GM23338 (cell line): ENCODE data around the gene PLCL1. TPM values are rescaled to one million over a fixed set of nuclear protein-coding genes. Genes with fewer than 3 reads are reported as not detected.

ENCODE experiments used
- ATAC-seq: fragments of 200-7000 bp; cut with Tn5 transposase; 3 replicates; pipeline ENCODE4 v1.9.1; 2020
- DNase-seq: peaks from one replicate; pipeline ENCODE4 v3.0.0-alpha.2; 2015; ENCODE audit warnings: low spot score
- H2AFZ ChIP-seq: fragments of 200-600 bp; sonication (generic); 2 replicates; pipeline ENCODE4 v1.8.0; 2016; ENCODE audit warnings: antibody characterized with exemption, mild to moderate bottlenecking, moderate library complexity
- H3F3A ChIP-seq: fragments of 200-600 bp; sonication (generic); replicated peaks from 2 replicates; pipeline ENCODE4 v1.8.0; 2017; ENCODE audit warnings: antibody characterized with exemption, mixed run types, low read depth
- H3K27ac ChIP-seq: fragments of 200-600 bp; sonication (generic); 2 replicates; pipeline ENCODE4 v1.6.1; 2016; ENCODE audit warnings: low read depth
- H3K27me3 ChIP-seq: fragments of 200-600 bp; sonication (generic); 2 replicates; pipeline ENCODE4 v1.8.0; 2016; ENCODE audit warnings: mild to moderate bottlenecking, mixed run types, moderate library complexity; ENCODE audit not compliant: insufficient read depth
- H3K36me3 ChIP-seq: fragments of 200-600 bp; sonication (generic); 2 replicates; pipeline ENCODE4 v1.8.0; 2016; ENCODE audit warnings: mild to moderate bottlenecking; ENCODE audit not compliant: insufficient read depth
- H3K4me1 ChIP-seq: fragments of 200-600 bp; sonication (generic); 2 replicates; pipeline ENCODE4 v1.8.0; 2016; ENCODE audit warnings: mild to moderate bottlenecking, moderate library complexity; ENCODE audit not compliant: insufficient read depth
- H3K4me2 ChIP-seq: fragments of 200-600 bp; sonication (generic); 2 replicates; pipeline ENCODE4 v1.7.1; 2017; ENCODE audit warnings: mixed run types
- H3K4me3 ChIP-seq: fragments of 200-600 bp; sonication (generic); 2 replicates; pipeline ENCODE4 v1.6.1; 2016; ENCODE audit warnings: mixed run types
- H3K79me2 ChIP-seq: fragments of 200-600 bp; sonication (generic); replicated peaks from 2 replicates; pipeline ENCODE4 v1.8.0; 2017; ENCODE audit warnings: mild to moderate bottlenecking; ENCODE audit not compliant: insufficient read depth
- H3K9me2 ChIP-seq: fragments of 200-600 bp; sonication (generic); 2 replicates; pipeline ENCODE4 v1.8.0; 2017; ENCODE audit not compliant: insufficient read depth
- H4K20me1 ChIP-seq: fragments of 200-600 bp; sonication (generic); replicated peaks from 2 replicates; pipeline ENCODE4 v1.8.0; 2017; ENCODE audit warnings: mild to moderate bottlenecking; ENCODE audit not compliant: insufficient read depth
- H3K27ac Mint-ChIP-seq: 2 replicates; pipeline ENCODE4 v1.8.0; 2020; ENCODE audit warnings: inconsistent platforms, mild to moderate bottlenecking, moderate library complexity, mixed read lengths
- H3K27me3 Mint-ChIP-seq: 3 replicates; pipeline ENCODE4 v1.8.0; 2022; ENCODE audit warnings: low read depth, mild to moderate bottlenecking, moderate library complexity, mixed read lengths, inconsistent platforms; ENCODE audit not compliant: insufficient read depth, poor library complexity
- H3K36me3 Mint-ChIP-seq: 3 replicates; pipeline ENCODE4 v1.8.0; 2021; ENCODE audit warnings: low read depth, mild to moderate bottlenecking, inconsistent platforms, moderate library complexity, mixed read lengths
- H3K4me1 Mint-ChIP-seq: 3 replicates; pipeline ENCODE4 v1.8.0; 2020; ENCODE audit warnings: mild to moderate bottlenecking, inconsistent platforms, mixed read lengths
- H3K4me3 Mint-ChIP-seq: 3 replicates; pipeline ENCODE4 v1.8.0; 2021; ENCODE audit warnings: moderate library complexity, mild to moderate bottlenecking, inconsistent platforms, mixed read lengths
- H3K9me3 Mint-ChIP-seq: 3 replicates; pipeline ENCODE4 v1.8.0; 2020; ENCODE audit warnings: moderate library complexity, mild to moderate bottlenecking, inconsistent platforms, mixed read lengths
- CREB1 ChIP-seq: fragments of 250-450 bp; sonication (Bioruptor Pico); IDR thresholded peaks from 2 replicates; pipeline ENCODE4 v1.5.0; 2020; ENCODE audit warnings: low read depth, mild to moderate bottlenecking, moderate library complexity
- EZH2 ChIP-seq: fragments of 200-600 bp; sonication (generic); IDR thresholded peaks from one replicate; pipeline ENCODE4 v1.8.0; 2017; ENCODE audit warnings: antibody characterized with exemption, mild to moderate bottlenecking, low read depth; ENCODE audit not compliant: unreplicated experiment
- EZH2phosphoT487 ChIP-seq: fragments of 200-600 bp; sonication (generic); IDR thresholded peaks from one replicate; pipeline ENCODE4 v1.8.1; 2018; ENCODE audit warnings: antibody characterized with exemption; ENCODE audit not compliant: unreplicated experiment
- JUNB ChIP-seq: IDR thresholded peaks from one replicate; pipeline ENCODE4 v1.6.1; 2016; ENCODE audit warnings: antibody characterized with exemption; ENCODE audit not compliant: unreplicated experiment
- NANOG ChIP-seq: IDR thresholded peaks from 2 replicates; pipeline ENCODE4 v1.6.1; 2016; ENCODE audit warnings: antibody characterized with exemption, borderline replicate concordance
- POLR2AphosphoS5 ChIP-seq: IDR thresholded peaks from 2 replicates; pipeline ENCODE4 v1.6.1; 2016; ENCODE audit warnings: antibody characterized with exemption, low read depth
- STAT1 ChIP-seq: IDR thresholded peaks from one replicate; pipeline ENCODE4 v1.6.1; 2016; ENCODE audit warnings: antibody characterized with exemption; ENCODE audit not compliant: unreplicated experiment
- ZNF331 ChIP-seq: fragments of 250-450 bp; sonication (Bioruptor Pico); IDR thresholded peaks from 2 replicates; pipeline ENCODE4 v1.5.0; 2020; ENCODE audit warnings: low read depth, mild to moderate bottlenecking, moderate library complexity
- polyA plus RNA-seq: library from polyadenylated mRNA; unstranded; fragments of >200 nt; fragmentation: Nextera tagmentation; extraction: Ambion mirVana; gene quantifications from 2 replicates; pipeline ENCODE4 v1.2.1, GENCODE V29; 2016
- total RNA-seq: library from RNA; depleted of rRNA; stranded (reverse); fragments of >200 nt; shearing (Covaris generic); gene quantifications from 2 replicates; pipeline ENCODE4 v1.2.3, GENCODE V29; 2014
- TF ChIP-seq, protein P1 (sequence below): fragments of 250-450 bp; sonication (Bioruptor Pico); IDR thresholded peaks from 2 replicates; pipeline ENCODE4 v1.5.0; 2020; ENCODE audit warnings: mild to moderate bottlenecking, moderate library complexity
- TF ChIP-seq, protein P2 (sequence below), 2 experiments: fragments of 200-600 bp in 1 of 2; sonication (generic) in 1 of 2; conservative IDR thresholded peaks; 2 replicates each; pipeline versions ENCODE4 v1.5.1 to v1.6.1; 2016 to 2017; ENCODE audit warnings: antibody characterized with exemption in 2 of 2, low read depth in 2 of 2, mild to moderate bottlenecking in 2 of 2, moderate library complexity in 1 of 2
- TF ChIP-seq, protein P3 (sequence below): IDR thresholded peaks from one replicate; pipeline ENCODE4 v1.6.1; 2018; ENCODE audit warnings: antibody characterized with exemption; ENCODE audit not compliant: unreplicated experiment

Gene PLCL1
- total and polyA plus RNA-seq, 2 experiments from 2014 or later, result not detected

- no peaks in the 10 kb centered on the region for H3F3A ChIP-seq
- peaks cover 5% of the 10 kb centered on the region; the same call in 1 of the 2 replicates for H3K9me2 ChIP-seq
- H3K27me3 ChIP-seq, result no peaks in the 10 kb centered on the region
- no peaks in the 10 kb centered on the region for H3K4me1 ChIP-seq
- H3K4me3 ChIP-seq, result no peak overlapping the region
- H3K27ac ChIP-seq, result no peak overlapping the region
- TF ChIP-seq JUNB (no peak), STAT1 (no peak), POLR2AphosphoS5 (no peak), ZNF331 (CRISPR knock-in tag) (no peak), EZH2phosphoT487 (no peak), NANOG (no peak), CREB1 (CRISPR knock-in tag) (no peak), EZH2 (no peak)
- TF ChIP-seq, protein P1, sequence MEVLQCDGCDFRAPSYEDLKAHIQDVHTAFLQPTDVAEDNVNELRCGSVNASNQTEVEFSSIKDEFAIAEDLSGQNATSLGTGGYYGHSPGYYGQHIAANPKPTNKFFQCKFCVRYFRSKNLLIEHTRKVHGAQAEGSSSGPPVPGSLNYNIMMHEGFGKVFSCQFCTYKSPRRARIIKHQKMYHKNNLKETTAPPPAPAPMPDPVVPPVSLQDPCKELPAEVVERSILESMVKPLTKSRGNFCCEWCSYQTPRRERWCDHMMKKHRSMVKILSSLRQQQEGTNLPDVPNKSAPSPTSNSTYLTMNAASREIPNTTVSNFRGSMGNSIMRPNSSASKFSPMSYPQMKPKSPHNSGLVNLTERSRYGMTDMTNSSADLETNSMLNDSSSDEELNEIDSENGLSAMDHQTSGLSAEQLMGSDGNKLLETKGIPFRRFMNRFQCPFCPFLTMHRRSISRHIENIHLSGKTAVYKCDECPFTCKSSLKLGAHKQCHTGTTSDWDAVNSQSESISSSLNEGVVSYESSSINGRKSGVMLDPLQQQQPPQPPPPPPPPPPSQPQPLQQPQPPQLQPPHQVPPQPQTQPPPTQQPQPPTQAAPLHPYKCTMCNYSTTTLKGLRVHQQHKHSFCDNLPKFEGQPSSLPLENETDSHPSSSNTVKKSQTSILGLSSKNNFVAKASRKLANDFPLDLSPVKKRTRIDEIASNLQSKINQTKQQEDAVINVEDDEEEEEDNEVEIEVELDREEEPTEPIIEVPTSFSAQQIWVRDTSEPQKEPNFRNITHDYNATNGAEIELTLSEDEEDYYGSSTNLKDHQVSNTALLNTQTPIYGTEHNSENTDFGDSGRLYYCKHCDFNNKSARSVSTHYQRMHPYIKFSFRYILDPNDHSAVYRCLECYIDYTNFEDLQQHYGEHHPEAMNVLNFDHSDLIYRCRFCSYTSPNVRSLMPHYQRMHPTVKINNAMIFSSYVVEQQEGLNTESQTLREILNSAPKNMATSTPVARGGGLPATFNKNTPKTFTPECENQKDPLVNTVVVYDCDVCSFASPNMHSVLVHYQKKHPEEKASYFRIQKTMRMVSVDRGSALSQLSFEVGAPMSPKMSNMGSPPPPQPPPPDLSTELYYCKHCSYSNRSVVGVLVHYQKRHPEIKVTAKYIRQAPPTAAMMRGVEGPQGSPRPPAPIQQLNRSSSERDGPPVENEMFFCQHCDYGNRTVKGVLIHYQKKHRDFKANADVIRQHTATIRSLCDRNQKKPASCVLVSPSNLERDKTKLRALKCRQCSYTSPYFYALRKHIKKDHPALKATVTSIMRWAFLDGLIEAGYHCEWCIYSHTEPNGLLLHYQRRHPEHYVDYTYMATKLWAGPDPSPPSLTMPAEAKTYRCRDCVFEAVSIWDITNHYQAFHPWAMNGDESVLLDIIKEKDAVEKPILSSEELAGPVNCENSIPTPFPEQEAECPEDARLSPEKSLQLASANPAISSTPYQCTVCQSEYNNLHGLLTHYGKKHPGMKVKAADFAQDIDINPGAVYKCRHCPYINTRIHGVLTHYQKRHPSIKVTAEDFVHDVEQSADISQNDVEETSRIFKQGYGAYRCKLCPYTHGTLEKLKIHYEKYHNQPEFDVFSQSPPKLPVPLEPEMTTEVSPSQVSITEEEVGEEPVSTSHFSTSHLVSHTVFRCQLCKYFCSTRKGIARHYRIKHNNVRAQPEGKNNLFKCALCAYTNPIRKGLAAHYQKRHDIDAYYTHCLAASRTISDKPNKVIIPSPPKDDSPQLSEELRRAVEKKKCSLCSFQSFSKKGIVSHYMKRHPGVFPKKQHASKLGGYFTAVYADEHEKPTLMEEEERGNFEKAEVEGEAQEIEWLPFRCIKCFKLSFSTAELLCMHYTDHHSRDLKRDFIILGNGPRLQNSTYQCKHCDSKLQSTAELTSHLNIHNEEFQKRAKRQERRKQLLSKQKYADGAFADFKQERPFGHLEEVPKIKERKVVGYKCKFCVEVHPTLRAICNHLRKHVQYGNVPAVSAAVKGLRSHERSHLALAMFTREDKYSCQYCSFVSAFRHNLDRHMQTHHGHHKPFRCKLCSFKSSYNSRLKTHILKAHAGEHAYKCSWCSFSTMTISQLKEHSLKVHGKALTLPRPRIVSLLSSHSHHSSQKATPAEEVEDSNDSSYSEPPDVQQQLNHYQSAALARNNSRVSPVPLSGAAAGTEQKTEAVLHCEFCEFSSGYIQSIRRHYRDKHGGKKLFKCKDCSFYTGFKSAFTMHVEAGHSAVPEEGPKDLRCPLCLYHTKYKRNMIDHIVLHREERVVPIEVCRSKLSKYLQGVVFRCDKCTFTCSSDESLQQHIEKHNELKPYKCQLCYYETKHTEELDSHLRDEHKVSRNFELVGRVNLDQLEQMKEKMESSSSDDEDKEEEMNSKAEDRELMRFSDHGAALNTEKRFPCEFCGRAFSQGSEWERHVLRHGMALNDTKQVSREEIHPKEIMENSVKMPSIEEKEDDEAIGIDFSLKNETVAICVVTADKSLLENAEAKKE, result no peak
- TF ChIP-seq, protein P2, sequence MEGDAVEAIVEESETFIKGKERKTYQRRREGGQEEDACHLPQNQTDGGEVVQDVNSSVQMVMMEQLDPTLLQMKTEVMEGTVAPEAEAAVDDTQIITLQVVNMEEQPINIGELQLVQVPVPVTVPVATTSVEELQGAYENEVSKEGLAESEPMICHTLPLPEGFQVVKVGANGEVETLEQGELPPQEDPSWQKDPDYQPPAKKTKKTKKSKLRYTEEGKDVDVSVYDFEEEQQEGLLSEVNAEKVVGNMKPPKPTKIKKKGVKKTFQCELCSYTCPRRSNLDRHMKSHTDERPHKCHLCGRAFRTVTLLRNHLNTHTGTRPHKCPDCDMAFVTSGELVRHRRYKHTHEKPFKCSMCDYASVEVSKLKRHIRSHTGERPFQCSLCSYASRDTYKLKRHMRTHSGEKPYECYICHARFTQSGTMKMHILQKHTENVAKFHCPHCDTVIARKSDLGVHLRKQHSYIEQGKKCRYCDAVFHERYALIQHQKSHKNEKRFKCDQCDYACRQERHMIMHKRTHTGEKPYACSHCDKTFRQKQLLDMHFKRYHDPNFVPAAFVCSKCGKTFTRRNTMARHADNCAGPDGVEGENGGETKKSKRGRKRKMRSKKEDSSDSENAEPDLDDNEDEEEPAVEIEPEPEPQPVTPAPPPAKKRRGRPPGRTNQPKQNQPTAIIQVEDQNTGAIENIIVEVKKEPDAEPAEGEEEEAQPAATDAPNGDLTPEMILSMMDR (conservative IDR thresholded peaks at IDR 0.05; ENCODE audit: low read depth in 2 of 2), result no peak
- TF ChIP-seq, protein P3, sequence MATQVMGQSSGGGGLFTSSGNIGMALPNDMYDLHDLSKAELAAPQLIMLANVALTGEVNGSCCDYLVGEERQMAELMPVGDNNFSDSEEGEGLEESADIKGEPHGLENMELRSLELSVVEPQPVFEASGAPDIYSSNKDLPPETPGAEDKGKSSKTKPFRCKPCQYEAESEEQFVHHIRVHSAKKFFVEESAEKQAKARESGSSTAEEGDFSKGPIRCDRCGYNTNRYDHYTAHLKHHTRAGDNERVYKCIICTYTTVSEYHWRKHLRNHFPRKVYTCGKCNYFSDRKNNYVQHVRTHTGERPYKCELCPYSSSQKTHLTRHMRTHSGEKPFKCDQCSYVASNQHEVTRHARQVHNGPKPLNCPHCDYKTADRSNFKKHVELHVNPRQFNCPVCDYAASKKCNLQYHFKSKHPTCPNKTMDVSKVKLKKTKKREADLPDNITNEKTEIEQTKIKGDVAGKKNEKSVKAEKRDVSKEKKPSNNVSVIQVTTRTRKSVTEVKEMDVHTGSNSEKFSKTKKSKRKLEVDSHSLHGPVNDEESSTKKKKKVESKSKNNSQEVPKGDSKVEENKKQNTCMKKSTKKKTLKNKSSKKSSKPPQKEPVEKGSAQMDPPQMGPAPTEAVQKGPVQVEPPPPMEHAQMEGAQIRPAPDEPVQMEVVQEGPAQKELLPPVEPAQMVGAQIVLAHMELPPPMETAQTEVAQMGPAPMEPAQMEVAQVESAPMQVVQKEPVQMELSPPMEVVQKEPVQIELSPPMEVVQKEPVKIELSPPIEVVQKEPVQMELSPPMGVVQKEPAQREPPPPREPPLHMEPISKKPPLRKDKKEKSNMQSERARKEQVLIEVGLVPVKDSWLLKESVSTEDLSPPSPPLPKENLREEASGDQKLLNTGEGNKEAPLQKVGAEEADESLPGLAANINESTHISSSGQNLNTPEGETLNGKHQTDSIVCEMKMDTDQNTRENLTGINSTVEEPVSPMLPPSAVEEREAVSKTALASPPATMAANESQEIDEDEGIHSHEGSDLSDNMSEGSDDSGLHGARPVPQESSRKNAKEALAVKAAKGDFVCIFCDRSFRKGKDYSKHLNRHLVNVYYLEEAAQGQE, result no peak
- no peaks in the 10 kb centered on the region for H3K36me3 ChIP-seq
- Mint-ChIP-seq H3K27ac (no peak overlapping the region), H3K36me3 (peaks cover 4% of the 10 kb centered on the region; the same call in 1 of the 3 replicates), H3K27me3 (no peaks in the 10 kb centered on the region), H3K4me1 (peaks cover 3% of the 10 kb centered on the region; the same call in 1 of the 3 replicates), H3K4me3 (no peak overlapping the region), H3K9me3 (peaks cover 7% of the 10 kb centered on the region; the same call in 1 of the 3 replicates)
- no peak overlapping the region for H3K4me2 ChIP-seq
- H4K20me1 ChIP-seq, result no peaks in the 10 kb centered on the region
- H2AFZ ChIP-seq, result no peak overlapping the region
- DNase-seq (no peak), ATAC-seq (no peak)
- H3K79me2 ChIP-seq, result no peaks in the 10 kb centered on the region
Measured at GRCh38 chr2:197990356-197990755, 186.0 kb downstream of the PLCL1 start.
